HG02981 (cell line): ENCODE data around the gene IRF9.
A peak's percentile ranks its signal among the peaks of the same experiment; 100 is the strongest.

Source experiments
- ATAC-seq: cut with Tn5 transposase; IDR thresholded peaks from one replicate; pipeline ENCODE4 v1.9.1; 2021; ENCODE audit warnings: mild to moderate bottlenecking, moderate library complexity; ENCODE audit not compliant: unreplicated experiment

Gene IRF9

DNA sequence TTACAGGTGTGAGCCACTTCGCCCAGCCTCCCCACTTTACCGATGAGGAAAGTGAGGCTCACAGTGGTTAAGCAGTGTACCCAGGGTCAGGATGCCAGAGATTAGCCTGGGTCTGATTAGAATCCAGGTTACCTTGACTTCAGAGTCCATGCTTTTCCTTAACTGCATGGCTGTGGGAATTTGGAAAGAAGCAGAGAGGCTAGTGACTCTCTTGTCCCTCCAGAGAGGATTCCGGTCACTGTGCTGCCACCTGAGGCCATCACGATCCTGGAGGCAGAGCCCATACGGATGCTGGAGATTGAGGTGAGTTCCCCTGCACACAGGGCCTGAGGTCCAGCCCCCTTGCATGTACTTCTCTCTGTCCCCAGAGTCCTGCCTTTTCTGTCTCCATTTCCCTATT, 15.5 kb downstream of the IRF9 start:
- ATAC-seq, result no peak

GRCh38 chr14:24177041-24177825, 16.2 kb downstream of the IRF9 start:
- no peak for ATAC-seq

GRCh38 chr14:24177891-24178290, 16.8 kb downstream of the IRF9 start:
- no peak for ATAC-seq

- ATAC-seq, result no peak
These were observed 17.5 kb downstream of the IRF9 start for GRCh38 chr14:24178399-24179178.

GRCh38 chr14:24179294-24179960, 18.4 kb downstream of the IRF9 start:
- no peak for ATAC-seq

- no peak for ATAC-seq
These were observed 19.1 kb downstream of the IRF9 start for GRCh38 chr14:24179961-24180796.

GRCh38 chr14:24181371-24182077, 20.5 kb downstream of the IRF9 start:
- ATAC-seq, result no peak

DNA sequence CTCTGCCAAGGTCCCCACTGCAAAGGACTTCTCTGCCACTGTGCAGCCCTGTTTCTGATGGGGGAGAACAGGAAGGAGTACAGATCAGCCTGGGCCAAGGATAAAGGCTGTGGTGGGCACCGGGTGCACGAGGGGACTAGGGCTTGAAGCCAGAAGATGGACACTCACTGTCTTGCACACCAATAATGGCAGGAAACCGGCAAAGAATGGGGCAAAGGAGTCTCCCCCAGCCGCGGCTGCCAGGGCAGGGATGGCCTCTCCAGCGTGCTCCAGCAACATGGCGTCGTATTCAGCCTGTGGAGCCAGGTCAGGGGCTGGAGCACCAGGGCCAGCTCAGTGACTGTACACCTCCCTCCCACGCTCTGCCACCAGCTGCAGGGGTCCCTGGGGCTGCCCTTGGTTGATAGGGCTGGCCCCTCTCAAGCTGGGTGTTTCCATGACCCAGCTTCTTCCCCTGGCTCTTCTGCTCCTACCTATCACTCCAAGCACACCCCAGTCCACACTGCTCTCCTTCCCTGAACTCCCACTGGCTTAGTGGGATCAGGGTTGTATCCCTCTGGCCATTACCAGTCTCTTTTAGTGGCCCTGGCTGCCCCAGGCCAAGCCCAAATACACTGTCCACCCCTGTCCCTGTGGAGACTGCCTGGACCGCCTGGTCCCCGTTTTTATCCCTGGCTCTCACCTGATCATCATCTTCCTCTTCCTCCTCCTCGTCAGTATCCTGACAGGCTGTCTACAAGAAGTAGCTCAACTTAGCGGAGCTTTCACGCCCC, 21.2 kb downstream of the IRF9 start:
- ATAC-seq, result no peak

DNA sequence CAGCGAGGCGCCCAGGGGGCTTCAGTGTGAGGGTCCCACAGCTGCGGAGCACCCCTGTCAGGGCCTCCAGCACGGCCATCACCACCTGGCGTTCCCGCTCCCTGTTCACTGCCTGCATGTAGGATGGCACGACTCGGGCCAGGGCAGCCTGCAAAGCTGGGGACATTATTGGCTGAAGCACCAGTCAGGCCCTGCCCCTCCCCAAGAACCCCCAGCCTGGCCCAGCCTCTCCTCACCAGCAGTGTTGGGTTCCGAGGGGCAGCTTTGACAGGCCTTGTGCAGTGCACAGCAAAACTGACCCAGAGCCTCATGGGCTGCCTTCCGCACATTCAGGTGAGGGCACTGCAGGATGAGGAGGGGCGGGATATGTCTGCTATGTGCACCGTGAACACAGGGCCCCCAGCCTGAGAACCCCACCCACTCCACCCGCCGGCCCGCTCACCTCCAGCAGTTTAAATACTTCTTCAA, 22.0 kb downstream of the IRF9 start:
- ATAC-seq, result no peak

- ATAC-seq, result no peak
These were observed 23.3 kb downstream of the IRF9 start for GRCh38 chr14:24184104-24184970.

DNA sequence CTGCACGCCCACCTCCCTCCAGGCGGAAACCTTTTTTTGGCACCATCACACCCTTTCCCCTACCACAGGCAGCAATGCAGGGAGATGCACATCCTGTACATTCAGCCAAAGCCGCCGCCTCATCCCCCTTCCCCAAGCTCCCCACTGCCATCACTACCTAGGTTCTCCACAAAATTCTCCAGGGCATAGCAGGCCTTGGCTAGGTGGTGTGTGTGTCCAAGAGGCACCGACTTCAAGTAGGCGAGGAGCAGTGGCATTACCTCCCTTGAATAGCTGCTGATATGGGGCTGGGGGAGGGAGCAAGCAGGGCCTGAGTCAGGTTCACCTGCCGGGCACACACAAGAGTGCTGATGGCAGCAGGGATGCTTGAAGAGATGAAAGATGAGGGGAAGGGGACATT, 24.0 kb downstream of the IRF9 start:
- no peak for ATAC-seq

GRCh38 chr14:24185741-24186140, 24.7 kb downstream of the IRF9 start:
- no peak for ATAC-seq

DNA sequence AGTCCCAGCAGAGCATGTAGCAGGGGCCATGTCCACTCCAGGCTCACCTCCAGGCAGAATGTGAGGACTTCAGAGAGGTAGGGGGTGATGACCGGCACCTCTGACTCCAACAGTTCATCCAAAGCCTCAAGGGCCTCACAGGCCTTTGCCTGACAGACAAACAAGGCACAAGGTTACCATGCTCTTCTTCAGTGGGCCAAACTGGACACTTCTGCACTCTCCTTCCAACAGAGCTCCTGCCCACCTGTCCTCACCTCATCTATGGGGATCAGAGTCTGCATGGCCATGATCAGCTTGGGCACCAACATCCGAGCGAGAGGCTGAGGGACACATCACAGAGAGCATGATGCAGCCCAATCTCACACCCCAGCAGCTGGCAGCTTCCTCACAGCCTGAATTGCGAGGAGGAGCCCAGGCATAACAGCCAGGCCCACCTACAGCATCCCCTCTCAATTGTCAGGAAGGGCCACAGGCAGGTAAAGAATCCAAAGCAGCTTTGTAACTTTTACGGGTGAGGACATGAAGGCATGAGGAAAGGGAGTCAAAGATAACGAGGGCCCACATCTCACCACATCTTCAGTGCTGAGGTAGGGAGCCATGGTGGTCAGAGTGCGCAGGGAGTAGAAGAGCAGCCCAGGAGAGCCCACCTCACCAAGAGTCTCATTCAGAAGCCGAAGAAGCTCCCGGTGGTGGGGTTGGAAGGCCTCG, 25.9 kb downstream of the IRF9 start:
- no peak for ATAC-seq

DNA sequence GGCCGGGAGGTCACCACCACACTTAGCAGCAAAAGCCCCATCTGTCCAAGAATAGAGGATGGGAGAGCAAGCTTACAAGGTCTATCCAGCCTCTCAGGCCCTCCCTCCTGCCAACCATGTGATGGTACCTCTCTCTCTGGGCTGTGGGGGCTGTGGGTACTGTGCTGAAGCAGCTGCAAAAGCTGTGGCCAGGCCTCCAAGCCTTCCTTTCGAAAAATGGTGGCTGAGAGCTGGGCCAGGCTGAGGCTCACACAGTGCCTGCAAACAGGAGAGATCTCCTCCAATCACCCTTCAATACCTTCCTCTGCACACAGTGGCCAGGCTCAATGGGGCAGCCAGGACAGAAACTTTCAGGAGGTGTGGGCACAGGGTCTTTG, 26.5 kb downstream of the IRF9 start:
- no peak for ATAC-seq

DNA sequence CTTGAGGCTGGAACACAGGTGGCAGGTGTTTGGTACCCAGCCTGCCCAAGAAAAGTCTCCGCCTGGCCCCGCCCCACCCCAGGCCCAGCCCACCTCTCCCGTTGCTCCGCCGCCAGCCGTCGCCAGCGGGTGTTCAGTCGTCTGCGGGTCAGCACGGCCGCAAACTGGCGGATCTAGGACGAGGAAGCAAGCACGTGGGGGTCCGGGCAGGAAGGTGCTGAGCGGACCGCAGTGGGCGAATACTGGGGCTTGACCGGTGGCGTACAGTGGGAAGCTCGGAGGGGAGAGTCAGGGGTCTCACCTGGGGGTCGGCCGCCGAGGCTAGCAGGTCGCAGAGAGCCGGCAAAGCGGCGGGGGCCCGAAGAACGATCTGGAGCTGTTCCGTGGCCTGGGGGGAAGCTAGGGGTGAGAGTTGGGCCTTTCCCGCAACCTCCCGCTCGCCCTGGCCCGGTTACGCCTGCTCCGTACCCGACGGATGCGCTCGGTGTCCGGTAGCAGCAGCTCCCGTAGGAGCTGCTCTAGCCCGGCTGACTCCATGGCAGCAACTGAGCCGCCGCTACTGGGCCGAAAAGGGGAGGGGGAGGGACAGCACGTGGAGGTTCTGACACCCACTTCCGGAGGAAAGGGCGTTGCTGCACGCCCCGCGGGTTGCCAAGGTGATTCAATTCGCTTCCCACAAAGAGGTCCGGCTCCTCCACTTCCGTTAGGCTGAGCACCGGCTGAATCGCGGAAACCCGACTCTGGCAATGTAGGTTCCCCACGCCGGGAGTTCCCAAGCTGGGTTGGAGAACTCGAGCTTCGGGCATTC, 27.4 kb downstream of the IRF9 start, which contains the start of gene IPO4:
Gene IPO4 (minus strand): TSS at position 566 of the 808 bp plus-strand sequence. CDS start 29 bp downstream, at position 537.
- peak; percentile 87 for ATAC-seq

DNA sequence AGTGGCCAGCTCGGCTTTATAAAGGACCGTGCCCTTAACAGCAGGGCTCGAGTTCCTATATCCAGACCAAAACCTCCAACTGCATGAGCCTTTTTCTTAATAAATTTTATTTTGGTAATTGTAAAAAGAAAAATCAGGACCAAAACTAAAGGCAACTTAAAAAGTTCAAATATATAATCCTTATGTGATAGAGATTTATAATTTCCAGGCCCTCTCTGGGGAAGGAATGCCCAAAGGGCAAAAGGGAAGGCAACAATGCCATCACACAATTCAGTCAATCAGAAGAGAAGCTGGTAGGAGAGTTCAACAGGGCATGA, 28.0 kb downstream of the IRF9 start:
- no peak for ATAC-seq

DNA sequence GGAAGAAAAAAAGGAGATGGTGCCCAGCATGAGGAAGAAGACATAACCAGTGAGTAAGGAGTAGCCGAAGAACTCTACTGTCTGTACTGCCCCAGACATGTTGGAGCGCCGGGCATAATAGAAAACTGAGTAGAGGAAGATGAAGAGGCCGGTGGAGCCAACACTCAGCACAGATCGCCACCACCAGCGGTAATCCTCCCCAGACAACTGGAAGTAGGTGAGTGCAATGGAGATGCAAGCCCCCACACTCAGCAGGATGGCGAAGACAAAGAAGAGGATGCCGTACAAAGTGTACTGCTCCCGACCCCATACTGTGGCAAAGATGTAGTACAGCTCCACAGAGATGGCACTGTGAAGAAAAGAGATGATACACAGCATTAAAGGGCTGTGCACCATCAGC, 28.4 kb downstream of the IRF9 start:
- ATAC-seq, result no peak
